K562 (cell line): Measurements from ENCODE around the gene DSTYK. TPM values are rescaled to one million over a fixed set of nuclear protein-coding genes. Genes with fewer than 3 reads are reported as not detected.

Source experiments
- ATAC-seq: fragments of 200-7000 bp; cut with Tn5 transposase; 3 replicates; pipeline ENCODE4 v1.9.1; 2020; ENCODE audit warnings: moderate library complexity
- BruUV-seq: library from RNA; stranded (reverse); fragments of 400-500 nt; replicated peaks from 2 replicates; lab custom pipeline; 2021; lab: Mats Ljungman, UMichigan
- CTCF ChIA-PET: fragments of 300-600 bp; formaldehyde crosslinking; extraction: SDS; loops from one replicate; lab custom pipeline; 2021; ENCODE audit warnings: low intra/inter-chr PET ratio; lab: Yijun Ruan, JAX
- POLR2A ChIA-PET: fragments of 300-600, 350-650 bp; sonication (Branson Sonifier 250); formaldehyde crosslinking; extraction: SDS; loops from one replicate; lab custom pipeline; 2021; ENCODE audit warnings: antibody characterized with exemption, inconsistent platforms; lab: Yijun Ruan, JAX
- DNase-seq, 4 experiments: peaks; one replicate each; pipeline versions ENCODE4 v3.0.0 to v3.0.0-alpha.2; 2011 to 2018; ENCODE audit warnings: low spot score in 3 of 4, mixed read lengths in 3 of 4; ENCODE audit errors: extremely low read depth in 1 of 4
- FAIRE-seq: peaks from 2 replicates; lab custom pipeline; 2011; peaks lifted over from hg19 to GRCh38; lab: Jason Lieb, UNC
- H2AFZ ChIP-seq: 2 replicates; pipeline ENCODE4 v1.6.0; 2011; ENCODE audit warnings: low read depth, low read length, control low read depth, inconsistent platforms
- H3K27ac ChIP-seq: fragments of 200-600 bp; 3 replicates; pipeline ENCODE4 v1.8.0; 2011; ENCODE audit warnings: low read depth, mild to moderate bottlenecking, control low read depth, inconsistent platforms, low read length, moderate library complexity, mixed read lengths; ENCODE audit errors: extremely low read depth
- H3K27me3 ChIP-seq, 2 experiments: fragments of 300-600 bp in 1 of 2; 2 replicates in 1 of 2; 3 replicates in 1 of 2; pipeline versions ENCODE4 v1.6.0 to v1.8.0; 2011; ENCODE audit warnings: inconsistent platforms in 2 of 2, low read length in 2 of 2, mild to moderate bottlenecking in 1 of 2, mixed read lengths in 1 of 2, moderate library complexity in 1 of 2; ENCODE audit not compliant: control insufficient read depth in 2 of 2, insufficient read depth in 2 of 2
- H3K36me3 ChIP-seq: fragments of 300-600 bp; 3 replicates; pipeline ENCODE4 v1.8.0; 2011; ENCODE audit warnings: mild to moderate bottlenecking, low read length, inconsistent platforms; ENCODE audit not compliant: control insufficient read depth, insufficient read depth
- H3K4me1 ChIP-seq, 2 experiments: fragments of 200-600 bp in 1 of 2; replicated peaks in 1 of 2; 2 replicates in 1 of 2; 3 replicates in 1 of 2; pipeline versions ENCODE4 v1.5.1 to v1.8.0; 2011; ENCODE audit warnings: inconsistent platforms in 2 of 2, low read length in 2 of 2, mild to moderate bottlenecking in 1 of 2, mixed read lengths in 1 of 2, moderate library complexity in 1 of 2; ENCODE audit not compliant: control insufficient read depth in 2 of 2, insufficient read depth in 2 of 2
- H3K4me2 ChIP-seq: 2 replicates; pipeline ENCODE4 v1.6.1; 2011; ENCODE audit warnings: low read length, control low read depth, inconsistent platforms, mixed read lengths; ENCODE audit not compliant: insufficient read depth
- H3K4me3 ChIP-seq: fragments of 200-600 bp; sonication (generic), shearing (Covaris generic); 2 replicates; pipeline ENCODE4 v1.5.1; 2016; ENCODE audit warnings: control low read depth, inconsistent platforms
- H3K79me2 ChIP-seq: fragments of 200-600 bp; 3 replicates; pipeline ENCODE4 v1.8.0; 2011; ENCODE audit warnings: low read length, inconsistent platforms; ENCODE audit not compliant: control insufficient read depth, insufficient read depth
- H3K9ac ChIP-seq, 2 experiments: 2 replicates each; pipeline versions ENCODE4 v1.6.0 to v1.6.1; 2011; ENCODE audit warnings: low read depth in 2 of 2, low read length in 2 of 2, control low read depth in 1 of 2, inconsistent platforms in 1 of 2, mild to moderate bottlenecking in 1 of 2, mixed read lengths in 1 of 2; ENCODE audit not compliant: insufficient read depth in 1 of 2
- H3K9me1 ChIP-seq: one replicate; pipeline ENCODE4 v1.6.0; 2011; ENCODE audit warnings: inconsistent platforms, mild to moderate bottlenecking, low read length, moderate library complexity; ENCODE audit not compliant: control insufficient read depth, insufficient read depth
- H3K9me3 ChIP-seq: replicated peaks from 2 replicates; pipeline ENCODE4 v1.5.1; 2011; ENCODE audit warnings: low read depth, low read length, inconsistent platforms; ENCODE audit not compliant: control insufficient read depth, insufficient read depth
- H4K20me1 ChIP-seq: replicated peaks from 2 replicates; pipeline ENCODE4 v1.6.1; 2011; ENCODE audit warnings: low read length, inconsistent platforms, mixed read lengths; ENCODE audit not compliant: control insufficient read depth, insufficient read depth
- CREB5 ChIP-seq: fragments of 250-450 bp; sonication (Bioruptor Pico); IDR thresholded peaks from 2 replicates; pipeline ENCODE4 v1.5.0; 2020; ENCODE audit warnings: mild to moderate bottlenecking
- PURB ChIP-seq: sonication (generic); formaldehyde crosslinking; IDR thresholded peaks from 2 replicates; pipeline ENCODE4 v1.9.0; 2021; ENCODE audit warnings: low read depth, mild to moderate bottlenecking, missing genetic modification reagents
- WGBS: fragments of 100-300 bp; shearing (Covaris generic); methylation state at CpG from one replicate; pipeline ENCODE4 v1.1.6; 2016; ENCODE audit warnings: low coverage, mixed read lengths; ENCODE audit not compliant: insufficient coverage; ENCODE audit errors: missing lambda C conversion rate; 5-methylcytosine and 5-hydroxymethylcytosine counted together
- in situ Hi-C: fragments of 300-500 bp; cut with MboI; formaldehyde crosslinking; loops from 4 replicates; pipeline ENCODE4 v1.15.0; 2018; ENCODE audit warnings: inconsistent platforms, mixed read lengths
- intact Hi-C: fragments of 100-400 bp; cut with micrococcal nuclease; formaldehyde crosslinking; loops from 2 replicates; pipeline ENCODE4 v1.14.2; 2022
- polyA plus RNA-seq, 8 experiments: library from polyadenylated mRNA; depleted of rRNA in 4 of 8; stranded (reverse) in 5 of 8; unstranded in 3 of 8; fragments of >200 nt; fragmentation: Nextera tagmentation in 2 of 8; fragmentation: Illumina TruSeq in 1 of 8; extraction: Ambion mirVana in 2 of 8; extraction: Trizol in 1 of 8; gene quantifications; 2 replicates each; pipeline versions ENCODE4 v1.2.1 to v1.2.3, GENCODE V29; 2011 to 2014; ENCODE audit warnings: inconsistent platforms in 1 of 8, missing spikeins in 1 of 8
- total RNA-seq, 7 experiments: library from RNA; depleted of rRNA in 6 of 7; stranded (reverse); fragments of >200 nt in 6 of 7; fragmentation: Illumina TruSeq in 2 of 7; extraction: Trizol in 2 of 7; gene quantifications; 2 replicates each; pipeline versions ENCODE4 v1.2.1 to v1.2.3, GENCODE V29; 2011 to 2021; ENCODE audit warnings: low replicate concordance in 1 of 7

Gene DSTYK
- total and polyA plus RNA-seq, 9 of the 15 experiments (the other 6 are each of a cell fraction or from before 2014, with no cell fraction given) = 4.2 to 7.1 (median 6.2) TPM

GRCh38 chr1:205246351-205247119 lies 35.0 kb upstream of the DSTYK start:
- BruUV-seq = no TSS peak
- ChIA-PET POLR2A (interaction anchor here (0.8 to 2.0 kb wide), 6 partner anchors 9 to 127 kb away, joined by 3 to 6 read pairs (median 4); partner anchors contain the start of gene TMCC2), CTCF (no interaction called here)
- no peaks in the 10 kb centered on the region for H3K36me3 ChIP-seq
- no peaks in the 10 kb centered on the region for H3K9me1 ChIP-seq
- no peaks in the 10 kb centered on the region for H3K9me3 ChIP-seq
- 45% methylated on average over 9 of the region's 10 CpGs for WGBS
- H3K79me2 ChIP-seq = no peaks in the 10 kb centered on the region
- FAIRE-seq = no peak
- H3K4me1 ChIP-seq = peaks cover 23 to 25% of the 10 kb centered on the region in 2 experiments
- intact Hi-C loops (no loop called here), in situ Hi-C loops (no loop called here)
- H4K20me1 ChIP-seq = no peaks in the 10 kb centered on the region; the same call in 1 of the 2 replicates
- TF ChIP-seq CREB5 (CRISPR knock-in tag) (no peak), PURB (CRISPR knock-in tag) (no peak)
- H3K27me3 ChIP-seq = peaks cover 0 to 23% of the 10 kb centered on the region in 2 experiments; a peak in 2 of 5 replicates
- no peak overlapping the region for H3K27ac ChIP-seq
- no peak overlapping the region for H3K4me2 ChIP-seq
- no peak overlapping the region for H3K4me3 ChIP-seq
- H3K9ac ChIP-seq = no peak overlapping the region
- no peak overlapping the region for H2AFZ ChIP-seq
- DNase-seq = no peak
- ATAC-seq = no peak
